ENCODE measurements around the gene BTBD7.

BTBD7 gene

GRCh38 chr14:93301821-93302447, 30.9 kb downstream of the BTBD7 start:
- Histone ChIP-seq H3K9me3 (no peaks in the 10 kb centered on the region), H3K27ac (no peak overlapping the region), H3K4me3 (no peak overlapping the region), H3K27me3 (no peaks in the 10 kb centered on the region), H3K4me1 (peaks cover 0 to 56% (median 2%) of the 10 kb centered on the region in 4 donors), H3K36me3 (no peaks in the 10 kb centered on the region)
- TF ChIP-seq, protein P1, sequence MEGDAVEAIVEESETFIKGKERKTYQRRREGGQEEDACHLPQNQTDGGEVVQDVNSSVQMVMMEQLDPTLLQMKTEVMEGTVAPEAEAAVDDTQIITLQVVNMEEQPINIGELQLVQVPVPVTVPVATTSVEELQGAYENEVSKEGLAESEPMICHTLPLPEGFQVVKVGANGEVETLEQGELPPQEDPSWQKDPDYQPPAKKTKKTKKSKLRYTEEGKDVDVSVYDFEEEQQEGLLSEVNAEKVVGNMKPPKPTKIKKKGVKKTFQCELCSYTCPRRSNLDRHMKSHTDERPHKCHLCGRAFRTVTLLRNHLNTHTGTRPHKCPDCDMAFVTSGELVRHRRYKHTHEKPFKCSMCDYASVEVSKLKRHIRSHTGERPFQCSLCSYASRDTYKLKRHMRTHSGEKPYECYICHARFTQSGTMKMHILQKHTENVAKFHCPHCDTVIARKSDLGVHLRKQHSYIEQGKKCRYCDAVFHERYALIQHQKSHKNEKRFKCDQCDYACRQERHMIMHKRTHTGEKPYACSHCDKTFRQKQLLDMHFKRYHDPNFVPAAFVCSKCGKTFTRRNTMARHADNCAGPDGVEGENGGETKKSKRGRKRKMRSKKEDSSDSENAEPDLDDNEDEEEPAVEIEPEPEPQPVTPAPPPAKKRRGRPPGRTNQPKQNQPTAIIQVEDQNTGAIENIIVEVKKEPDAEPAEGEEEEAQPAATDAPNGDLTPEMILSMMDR (IDR thresholded peaks at IDR 0.05) = no peak
- DNase-seq = no peak
- intact Hi-C loops (cut with DNase I; ENCODE audit: low total_unique reads) = no loop called here

DNA sequence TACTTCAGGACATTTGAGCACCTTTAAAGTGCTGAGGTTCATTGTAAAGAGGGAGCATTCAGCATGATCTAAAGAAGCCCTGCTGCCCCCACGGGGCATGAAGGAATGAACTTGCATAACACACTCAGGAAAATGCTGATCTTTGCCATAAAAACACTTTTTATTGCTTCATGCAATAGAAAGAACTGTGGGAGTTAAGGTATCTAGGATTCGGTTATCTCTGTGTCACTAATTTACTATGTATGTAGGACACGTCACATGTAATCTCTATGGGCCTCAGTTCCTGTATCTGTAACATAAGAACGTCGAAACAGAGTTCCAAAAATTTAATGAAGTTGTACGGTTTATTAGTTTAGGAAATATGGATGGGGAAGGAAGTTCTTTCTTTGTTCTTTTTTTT, 33.0 kb downstream of the BTBD7 start:
- no peak for DNase-seq
- no peak overlapping the region for H3K27ac ChIP-seq
- H3K4me1 ChIP-seq = peaks cover 0 to 39% (median 2%) of the 10 kb centered on the region in 4 donors
- H3K4me3 ChIP-seq = no peak overlapping the region
- H3K9me3 ChIP-seq = no peaks in the 10 kb centered on the region
- TF ChIP-seq, protein P1 (IDR thresholded peaks at IDR 0.05) = no peak
- no peaks in the 10 kb centered on the region for H3K27me3 ChIP-seq
- intact Hi-C loops (cut with DNase I; ENCODE audit: low total_unique reads) = no loop called here
- no peaks in the 10 kb centered on the region for H3K36me3 ChIP-seq

DNA sequence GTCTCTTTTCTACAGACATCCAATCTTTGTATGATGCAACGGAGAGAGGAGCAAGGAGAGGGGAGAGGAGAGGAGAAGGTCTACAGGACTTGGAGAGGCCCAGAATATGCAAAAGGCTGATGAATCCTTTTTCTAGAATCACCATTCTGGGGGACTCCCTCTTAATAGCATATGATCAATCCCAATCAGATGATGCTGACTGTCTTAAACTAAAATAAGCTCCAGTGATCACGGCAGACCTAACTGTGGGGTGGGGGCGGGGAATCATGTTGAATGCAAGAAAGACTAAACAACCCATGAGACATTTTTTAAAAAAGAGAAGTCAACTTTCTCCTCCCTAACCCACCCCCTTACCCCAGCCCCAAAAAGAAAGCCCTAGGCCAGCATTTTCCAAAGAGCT, 33.4 kb downstream of the BTBD7 start:
- Histone ChIP-seq H3K4me3 (no peak overlapping the region), H3K27ac (no peak overlapping the region), H3K4me1 (peaks cover 0 to 36% (median 2%) of the 10 kb centered on the region in 4 donors), H3K36me3 (no peaks in the 10 kb centered on the region), H3K27me3 (no peaks in the 10 kb centered on the region), H3K9me3 (no peaks in the 10 kb centered on the region)
- intact Hi-C loops (cut with DNase I; ENCODE audit: low total_unique reads) = no loop called here
- TF ChIP-seq, protein P1 (IDR thresholded peaks at IDR 0.05) = no peak
- DNase-seq = no peak

- Histone ChIP-seq H3K27ac (no peak overlapping the region), H3K4me3 (no peak overlapping the region), H3K27me3 (no peaks in the 10 kb centered on the region), H3K4me1 (peaks cover 0 to 22% (median 0%) of the 10 kb centered on the region in 4 donors), H3K9me3 (no peaks in the 10 kb centered on the region), H3K36me3 (peaks cover 0 to 12% (median 8%) of the 10 kb centered on the region in 3 donors)
- no peak for DNase-seq
- intact Hi-C loops (cut with DNase I; ENCODE audit: low total_unique reads) = no loop called here
- TF ChIP-seq, protein P1 (IDR thresholded peaks at IDR 0.05) = no peak
Observed at GRCh38 chr14:93295541-93296220, 37.2 kb downstream of the BTBD7 start.

- H3K4me3 ChIP-seq = no peak overlapping the region
- TF ChIP-seq, protein P1 (IDR thresholded peaks at IDR 0.05) = no peak
- intact Hi-C loops (cut with DNase I; ENCODE audit: low total_unique reads) = no loop called here
- H3K9me3 ChIP-seq = no peaks in the 10 kb centered on the region
- H3K36me3 ChIP-seq = peaks cover 0 to 5% (median 0%) of the 10 kb centered on the region in 3 donors
- DNase-seq = no peak
- no peak overlapping the region for H3K27ac ChIP-seq
- no peaks in the 10 kb centered on the region for H3K27me3 ChIP-seq
- peaks cover 0 to 5% (median 0%) of the 10 kb centered on the region in 4 donors for H3K4me1 ChIP-seq
Observed at GRCh38 chr14:93286212-93286890, 46.5 kb downstream of the BTBD7 start.

Measured in tibial artery (tissue), 4 donors.